Spleen (tissue), 11 donors: ENCODE results near the gene ZBTB42. TPM values are rescaled to one million over a fixed set of nuclear protein-coding genes. Genes with fewer than 3 reads are reported as not detected.
"Not testable (repeated sequence)": the region's sequence is repeated elsewhere in the genome, so short reads cannot be mapped to it uniquely, and the experiment has no call there.

Source experiments
- DNase-seq: peaks from one replicate; pipeline ENCODE4 v3.0.0-alpha.2; 2020
- H3K27ac ChIP-seq, 8 donors: fragments of 200-600 bp; sonication (generic) in 7 of 8; 1 replicate in 4 of 8; 2 replicates in 4 of 8; pipeline versions ENCODE4 v1.5.0 to v1.8.0; 2016 to 2021; ENCODE audit warnings: inconsistent platforms in 4 of 8, mild to moderate bottlenecking in 4 of 8, moderate library complexity in 1 of 8
- H3K27me3 ChIP-seq, 7 donors: fragments of 200-600 bp; sonication (generic) in 6 of 7; replicated peaks in 1 of 7; 1 replicate in 4 of 7; 2 replicates in 3 of 7; pipeline versions ENCODE4 v1.5.0 to v1.8.0; 2016 to 2021; ENCODE audit warnings: inconsistent platforms in 3 of 7, mild to moderate bottlenecking in 1 of 7
- H3K36me3 ChIP-seq, 6 donors: fragments of 200-600 bp; sonication (generic) in 5 of 6; 1 replicate in 4 of 6; 2 replicates in 2 of 6; pipeline versions ENCODE4 v1.5.0 to v1.8.0; 2016 to 2021; ENCODE audit warnings: inconsistent platforms in 2 of 6
- H3K4me1 ChIP-seq, 6 donors: fragments of 200-600 bp; sonication (generic) in 5 of 6; 1 replicate in 3 of 6; 2 replicates in 3 of 6; pipeline versions ENCODE4 v1.5.0 to v1.8.0; 2016 to 2021; ENCODE audit warnings: inconsistent platforms in 3 of 6
- H3K4me3 ChIP-seq, 8 donors: fragments of 200-600 bp; sonication (generic) in 7 of 8; 1 replicate in 4 of 8; 2 replicates in 4 of 8; pipeline versions ENCODE4 v1.5.0 to v1.8.0; 2016 to 2021; ENCODE audit warnings: inconsistent platforms in 4 of 8, mild to moderate bottlenecking in 4 of 8, moderate library complexity in 2 of 8
- H3K9me3 ChIP-seq, 8 donors: fragments of 200-600 bp; sonication (generic) in 7 of 8; 1 replicate in 4 of 8; 2 replicates in 4 of 8; pipeline versions ENCODE4 v1.5.0 to v1.8.0; 2016 to 2021; ENCODE audit warnings: inconsistent platforms in 4 of 8
- POLR2A ChIP-seq, 3 donors: fragments of 450-650 bp; IDR thresholded peaks; one replicate each; pipeline ENCODE4 v1.5.1; 2017; ENCODE audit warnings: antibody characterized with exemption in 3 of 3, mild to moderate bottlenecking in 1 of 3
- POLR2AphosphoS5 ChIP-seq, 3 donors: sonication (generic); formaldehyde crosslinking; IDR thresholded peaks; one replicate each; pipeline ENCODE4 v1.5.1; 2017; ENCODE audit warnings: antibody characterized with exemption in 3 of 3
- WGBS, 5 donors: extraction: QIAGEN DNeasy Blood & Tissue Kit in 3 of 5; methylation state at CpG; one replicate each; pipeline versions ENCODE4 v1.1.5 to v1.1.7; 2013 to 2018; 5-methylcytosine and 5-hydroxymethylcytosine counted together
- intact Hi-C: fragments of 100-400 bp; cut with DNase I; formaldehyde crosslinking; loops from one replicate; pipeline ENCODE4 v1.15.0; 2023; ENCODE audit warnings: low total_unique reads
- polyA plus RNA-seq, 3 donors: library from polyadenylated mRNA; stranded (reverse); fragments of 200-250 nt; gene quantifications; one replicate each; pipeline ENCODE4 v1.2.1, GENCODE V29; 2013
- total RNA-seq, 7 donors: library from RNA; depleted of rRNA in 3 of 7; stranded (reverse); fragments of >200 nt in 3 of 7; fragmentation: NEBNext Ultra II Directional in 4 of 7; extraction: Animal tissue kit (Norgen Biotek cat#: 25700) in 4 of 7; gene quantifications; one replicate each; pipeline versions ENCODE4 v1.1.0 to v1.2.1, GENCODE V29; 2016 to 2021
- TF ChIP-seq, protein P1 (sequence below), 11 experiments: fragments of 200-600 bp in 7 of 11; fragments of 450-650 bp in 4 of 11; sonication (generic) in 4 of 11; IDR thresholded peaks in 8 of 11; conservative IDR thresholded peaks in 3 of 11; 1 replicate in 7 of 11; 2 replicates in 4 of 11; pipeline versions ENCODE4 v1.4.0 to v1.8.0; 2016 to 2021; ENCODE audit warnings: antibody characterized with exemption in 11 of 11, inconsistent platforms in 4 of 11, mild to moderate bottlenecking in 1 of 11
- donor health status: healthy with polysubstance abuse.
- donor health status: DM: no; HTN: no; CAD: no; lungs with moderate emphysema.
- donor health status: DM: no; HTN: no; CAD: no.
- donor health status: Bipolar disorder and iron deficiency.
- donor health status: healthy.
- donor health status: DM: no; HTN: no; CAD: no.
- donor health status: DM: yes; HTN: yes; CAD: no.

The ZBTB42 gene
- total and polyA plus RNA-seq, 10 donors = 0.74 to 11.5 (median 4.6) TPM

DNA sequence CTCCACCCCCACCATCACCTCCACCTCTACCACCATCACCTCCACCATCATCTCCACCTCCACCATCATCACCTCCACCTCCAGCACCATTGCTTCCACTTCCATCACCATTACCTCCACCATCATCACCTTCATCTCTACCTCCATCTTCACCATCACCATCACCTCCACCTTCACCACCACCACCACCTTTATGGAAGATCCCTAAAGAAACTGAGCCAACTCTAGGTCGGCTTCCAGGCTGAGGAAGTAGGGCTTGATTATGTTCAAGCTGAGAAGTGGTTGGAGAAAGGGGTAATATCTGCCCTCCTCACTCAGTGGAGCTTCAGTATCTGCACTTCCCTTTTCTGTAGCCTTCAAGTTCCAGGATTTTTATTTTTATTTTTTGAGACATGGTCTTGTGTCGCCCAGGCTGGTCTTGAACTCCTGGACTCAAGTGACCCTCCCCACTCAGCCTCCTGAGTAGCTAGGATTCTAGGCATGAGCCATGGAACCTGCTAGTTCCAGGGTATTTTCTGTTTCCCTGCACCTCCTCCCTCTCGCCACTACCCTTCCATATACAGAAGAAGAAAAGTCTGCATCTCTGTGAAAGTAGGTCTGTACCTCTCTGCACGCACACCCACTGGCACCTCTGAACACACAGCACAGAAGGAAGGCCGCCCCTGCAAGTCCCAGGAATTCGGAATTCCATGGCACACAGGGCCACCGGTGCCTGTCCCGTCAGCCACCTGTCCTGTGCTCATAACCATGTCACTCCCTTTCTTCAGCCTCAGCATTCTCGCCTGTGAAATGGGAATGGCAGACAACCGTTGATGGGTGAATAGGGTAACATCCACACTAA, 5.9 kb downstream of the ZBTB42 start:
- Histone ChIP-seq H3K36me3 (peaks cover 0 to 5% (median 0%) of the 10 kb centered on the region in 6 donors), H3K27me3 (no peaks in the 10 kb centered on the region), H3K4me3 (no peak overlapping the region), H3K27ac (no peak overlapping the region), H3K4me1 (peaks cover 4 to 39% (median 13%) of the 10 kb centered on the region in 6 donors), H3K9me3 (no peaks in the 10 kb centered on the region)
- no peak for DNase-seq
- TF ChIP-seq, protein P1, sequence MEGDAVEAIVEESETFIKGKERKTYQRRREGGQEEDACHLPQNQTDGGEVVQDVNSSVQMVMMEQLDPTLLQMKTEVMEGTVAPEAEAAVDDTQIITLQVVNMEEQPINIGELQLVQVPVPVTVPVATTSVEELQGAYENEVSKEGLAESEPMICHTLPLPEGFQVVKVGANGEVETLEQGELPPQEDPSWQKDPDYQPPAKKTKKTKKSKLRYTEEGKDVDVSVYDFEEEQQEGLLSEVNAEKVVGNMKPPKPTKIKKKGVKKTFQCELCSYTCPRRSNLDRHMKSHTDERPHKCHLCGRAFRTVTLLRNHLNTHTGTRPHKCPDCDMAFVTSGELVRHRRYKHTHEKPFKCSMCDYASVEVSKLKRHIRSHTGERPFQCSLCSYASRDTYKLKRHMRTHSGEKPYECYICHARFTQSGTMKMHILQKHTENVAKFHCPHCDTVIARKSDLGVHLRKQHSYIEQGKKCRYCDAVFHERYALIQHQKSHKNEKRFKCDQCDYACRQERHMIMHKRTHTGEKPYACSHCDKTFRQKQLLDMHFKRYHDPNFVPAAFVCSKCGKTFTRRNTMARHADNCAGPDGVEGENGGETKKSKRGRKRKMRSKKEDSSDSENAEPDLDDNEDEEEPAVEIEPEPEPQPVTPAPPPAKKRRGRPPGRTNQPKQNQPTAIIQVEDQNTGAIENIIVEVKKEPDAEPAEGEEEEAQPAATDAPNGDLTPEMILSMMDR (IDR thresholded peaks at IDR 0.05 in 8 of 11, conservative IDR thresholded peaks at IDR 0.05 in 3 of 11) = no peak
- no peak for TF ChIP-seq POLR2A (IDR thresholded peaks at IDR 0.05)
- TF ChIP-seq POLR2AphosphoS5 (IDR thresholded peaks at IDR 0.05) = no peak
- WGBS, 5 donors = 82 to 87% (median 84%) methylated on average over 10 of the region's 10 CpGs
- intact Hi-C loops = no loop called here

DNA sequence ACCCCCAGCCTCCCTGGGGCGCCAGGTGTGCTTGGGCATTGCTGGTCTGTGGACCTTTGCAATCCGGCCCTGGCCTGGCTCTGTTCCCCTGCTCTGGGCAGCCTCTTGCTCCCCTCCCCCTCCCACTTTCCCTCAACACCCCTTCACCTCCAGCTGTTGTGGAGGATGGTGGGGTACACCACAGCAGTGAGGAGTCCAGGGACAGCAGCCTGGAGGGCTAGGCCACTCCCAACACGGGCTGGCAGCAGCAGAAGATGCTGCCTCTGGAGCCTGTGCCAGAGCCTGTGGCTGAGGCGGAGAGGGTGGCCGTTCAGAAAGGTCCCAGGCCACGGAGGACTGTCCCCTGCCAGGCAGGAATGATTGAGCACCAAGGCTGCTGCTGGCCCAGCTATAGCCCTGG, 7.6 kb downstream of the ZBTB42 start:
- no peaks in the 10 kb centered on the region for H3K27me3 ChIP-seq
- TF ChIP-seq, protein P1 (IDR thresholded peaks at IDR 0.05 in 8 of 11, conservative IDR thresholded peaks at IDR 0.05 in 3 of 11) = no peak
- WGBS, 5 donors = 81 to 100% (median 87%) methylated on average over 1 to 6 of the region's 6 CpGs

GRCh38 chr14:104810316-104810715, 9.4 kb downstream of the ZBTB42 start:
- intact Hi-C loops = no loop called here
- no peaks in the 10 kb centered on the region for H3K9me3 ChIP-seq
- TF ChIP-seq POLR2AphosphoS5 (IDR thresholded peaks at IDR 0.05) = no peak
- no peak for TF ChIP-seq POLR2A (IDR thresholded peaks at IDR 0.05)
- 90 to 97% (median 95%) methylated on average over 10 to 11 of the region's 11 CpGs for WGBS, 5 donors
- H3K4me3 ChIP-seq = no peak overlapping the region
- no peak overlapping the region for H3K27ac ChIP-seq
- peaks cover 3 to 28% (median 18%) of the 10 kb centered on the region in 6 donors for H3K4me1 ChIP-seq
- no peaks in the 10 kb centered on the region for H3K27me3 ChIP-seq
- DNase-seq = no peak
- H3K36me3 ChIP-seq = peaks cover 0 to 5% (median 0%) of the 10 kb centered on the region in 6 donors

More for the DNA sequence above, 7.6 kb downstream of the ZBTB42 start:
- Histone ChIP-seq H3K36me3 (peaks cover 0 to 5% (median 0%) of the 10 kb centered on the region in 6 donors), H3K4me1 (peaks cover 0 to 25% (median 2%) of the 10 kb centered on the region in 6 donors), H3K9me3 (no peaks in the 10 kb centered on the region), H3K27ac (no peak overlapping the region), H3K4me3 (no peak overlapping the region)
- no peak for DNase-seq
- intact Hi-C loops = no loop called here

DNA sequence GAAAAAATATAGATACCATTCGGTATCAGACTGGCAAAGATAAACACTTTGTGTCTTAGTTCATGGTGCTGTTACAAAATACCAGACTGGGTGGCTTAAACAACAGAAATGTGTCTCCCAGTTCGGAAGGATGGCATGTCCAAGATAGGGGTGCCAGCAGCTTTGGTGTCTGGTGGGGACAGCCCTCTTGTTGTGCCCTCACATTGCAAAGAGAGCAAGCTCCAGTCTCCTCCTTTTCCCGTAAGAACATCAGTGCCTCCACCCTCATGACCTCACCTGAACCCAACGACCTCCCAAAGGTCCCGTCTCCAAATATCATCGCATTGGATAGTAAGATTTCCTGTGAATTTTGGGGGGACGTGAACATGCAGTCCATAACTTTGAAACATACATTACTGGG, 12.4 kb downstream of the ZBTB42 start:
- DNase-seq = peak; percentile 10
- H3K4me3 ChIP-seq = no peak overlapping the region
- peak overlapping the region in 3 of 8 donors; percentile 94 to 97 (median 96) for H3K27ac ChIP-seq
- TF ChIP-seq, protein P1 (IDR thresholded peaks at IDR 0.05 in 8 of 11, conservative IDR thresholded peaks at IDR 0.05 in 3 of 11) = no peak
- TF ChIP-seq POLR2AphosphoS5 (IDR thresholded peaks at IDR 0.05) = no peak
- no peak for TF ChIP-seq POLR2A (IDR thresholded peaks at IDR 0.05)
- H3K36me3 ChIP-seq = peaks cover 0 to 8% (median 0%) of the 10 kb centered on the region in 6 donors
- WGBS, 5 donors = 85 to 93% (median 89%) methylated on average over 7 of the region's 7 CpGs
- peaks cover 13 to 43% (median 36%) of the 10 kb centered on the region in 6 donors for H3K4me1 ChIP-seq
- no peaks in the 10 kb centered on the region for H3K27me3 ChIP-seq
- peaks cover 0 to 4% (median 0%) of the 10 kb centered on the region in 8 donors for H3K9me3 ChIP-seq
- intact Hi-C loops = no loop called here

DNA sequence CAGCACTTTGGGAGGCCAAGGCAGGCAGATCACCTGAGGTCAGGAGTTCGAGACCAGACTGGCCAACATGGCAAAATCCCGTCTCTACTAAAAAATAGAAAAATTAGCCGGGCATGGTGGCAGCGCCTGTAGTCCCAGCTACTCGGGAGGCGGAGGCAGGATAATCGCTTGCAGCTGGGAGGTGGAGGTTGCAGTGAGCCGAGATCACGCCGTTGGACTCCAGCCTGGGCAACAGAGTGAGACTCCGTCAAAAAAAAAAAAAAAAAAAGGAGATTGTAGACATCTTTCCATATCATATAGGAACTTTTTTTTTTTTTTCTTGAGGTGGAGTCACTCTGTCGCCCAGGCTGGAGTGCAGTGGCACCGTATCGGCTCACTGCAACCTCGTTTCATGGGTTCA, 13.8 kb downstream of the ZBTB42 start:
- H3K27me3 ChIP-seq, H3K9me3 ChIP-seq, intact Hi-C loops: not testable (repeated sequence)
- Histone ChIP-seq H3K4me3 (peak overlapping the region in 6 of 8 donors; percentile 78 to 94 (median 91)), H3K36me3 (peaks cover 0 to 11% (median 0%) of the 10 kb centered on the region in 6 donors), H3K4me1 (peaks cover 13 to 43% (median 36%) of the 10 kb centered on the region in 6 donors), H3K27ac (peak overlapping the region in 7 of 8 donors; percentile 58 to 97 (median 94))
- 86 to 89% (median 88%) methylated on average over 15 of the region's 15 CpGs for WGBS, 5 donors
- peak; percentile 54 for DNase-seq
